GM10248 (cell line): Measurements from ENCODE around the gene CCDC97.
A peak's percentile ranks its signal among the peaks of the same experiment; 100 is the strongest.

Source experiments
- CTCF ChIA-PET: fragments of 300-600 bp; sonication (Branson Sonifier 250); formaldehyde crosslinking; extraction: SDS; loops from one replicate; lab custom pipeline; 2021; ENCODE audit warnings: antibody characterized with exemption; lab: Yijun Ruan, JAX
- POLR2A ChIA-PET: fragments of 350-650 bp; sonication (Branson Sonifier 250); formaldehyde crosslinking; extraction: SDS; loops from one replicate; lab custom pipeline; 2020; ENCODE audit warnings: antibody characterized with exemption; lab: Yijun Ruan, JAX
- DNase-seq: peaks from one replicate; pipeline ENCODE4 v3.0.0; 2012; ENCODE audit errors: extremely low spot score
- CTCF ChIP-seq: IDR thresholded peaks from 2 replicates; pipeline ENCODE4 v1.5.1; 2012; ENCODE audit warnings: mild to moderate bottlenecking, low read depth; ENCODE audit errors: extremely low read depth, missing control alignments, control extremely low read depth

The CCDC97 gene

DNA sequence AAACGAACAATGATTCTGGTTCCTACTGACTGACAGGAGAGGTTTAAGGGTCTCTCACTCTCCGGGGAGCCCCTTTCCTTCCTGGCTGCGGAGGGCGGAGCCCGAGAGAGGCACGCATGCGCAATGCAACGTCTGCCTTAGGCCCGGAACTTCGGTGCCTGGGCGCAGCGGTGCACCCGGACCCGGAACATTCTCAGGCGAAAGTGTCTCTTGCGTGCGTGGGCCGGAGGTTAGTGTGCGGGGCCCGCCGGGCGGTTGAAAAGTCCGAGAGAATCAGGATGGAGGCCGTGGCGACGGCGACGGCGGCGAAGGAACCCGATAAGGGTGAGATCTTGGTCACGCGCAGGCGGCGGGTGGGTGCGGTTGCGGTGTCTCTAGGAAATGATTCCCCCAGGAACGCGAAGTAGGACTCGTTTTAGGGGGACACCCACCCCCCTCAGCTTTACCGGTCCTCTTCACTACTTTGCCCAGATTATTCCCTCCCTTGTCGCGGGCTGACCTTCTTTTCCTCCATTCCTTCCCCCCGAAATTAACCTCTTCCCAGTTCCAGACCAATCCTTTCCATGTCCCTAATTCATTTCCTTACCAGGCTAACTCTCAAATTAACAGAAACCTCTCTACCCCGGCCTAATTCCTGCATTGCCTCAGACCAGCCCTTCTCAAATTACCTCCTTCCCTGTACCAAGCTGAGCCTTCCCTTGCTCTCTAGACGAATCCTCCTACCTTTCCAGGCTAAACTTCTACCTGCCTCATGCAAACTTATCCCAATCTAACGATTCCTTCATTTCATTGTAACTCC, at the start of gene CCDC97:
CCDC97 (plus strand) TSS at position 140 of the 799 bp plus-strand sequence; CDS start at position 279, 139 bp downstream.
- no peak for TF ChIP-seq CTCF
- DNase-seq, result peak; percentile 93
- CTCF ChIA-PET, result interaction anchor here (1.0 to 6.3 kb wide), 4 partner anchors 15 to 107 kb away, joined by 3 to 124 read pairs (median 28); no protein-coding TSS in a partner anchor
- POLR2A ChIA-PET, result interaction anchor here (0.7 to 1.0 kb wide), 2 partner anchors 13 to 42 kb away, joined by 3 to 4 read pairs; no protein-coding TSS in a partner anchor

GRCh38 chr19:41261474-41262190, 48.3 kb upstream of the CCDC97 start:
- ChIA-PET CTCF (interaction anchor here (0.6 to 3.4 kb wide), 9 partner anchors 9 to 291 kb away, joined by 3 to 20 read pairs (median 4); no protein-coding TSS in a partner anchor), POLR2A (no interaction called here)
- no peak for TF ChIP-seq CTCF

GRCh38 chr19:41263042-41263849, 46.7 kb upstream of the CCDC97 start:
- ChIA-PET CTCF (interaction anchor here (0.9 to 3.4 kb wide), 16 partner anchors 13 to 628 kb away, joined by 3 to 20 read pairs (median 4); no protein-coding TSS in a partner anchor), POLR2A (interaction anchor here (0.5 to 1.8 kb wide), 11 partner anchors 25 to 486 kb away, joined by 3 to 11 read pairs (median 4); partner anchors contain the start of gene B9D2)
- TF ChIP-seq CTCF, result no peak
- peak; percentile 33 for DNase-seq

More at GRCh38 chr19:41261474-41262190, 48.3 kb upstream of the CCDC97 start:
- no peak for DNase-seq

GRCh38 chr19:41263850-41264580, 46.0 kb upstream of the CCDC97 start, which contains the start of gene HNRNPUL1:
TSS of gene HNRNPUL1 (plus strand) at chr19:41264372. CDS start at chr19:41264504, 132 bp downstream.
- DNase-seq, result peak; percentile 99
- ChIA-PET POLR2A (interaction anchor here (0.5 to 1.8 kb wide), 11 partner anchors 24 to 486 kb away, joined by 3 to 11 read pairs (median 4); partner anchors contain the start of gene B9D2), CTCF (interaction anchor here (0.9 to 3.4 kb wide), 11 partner anchors 12 to 629 kb away, joined by 3 to 20 read pairs (median 4); no protein-coding TSS in a partner anchor)
- peak; percentile 23 for TF ChIP-seq CTCF

- CTCF ChIA-PET, result interaction anchor here (0.9 to 3.4 kb wide), 11 partner anchors 25 to 630 kb away, joined by 3 to 20 read pairs (median 3); no protein-coding TSS in a partner anchor
- peak; percentile 46 for DNase-seq
- POLR2A ChIA-PET, result interaction anchor here (0.9 to 1.8 kb wide), 5 partner anchors 33 to 286 kb away, joined by 3 to 11 read pairs (median 7); no protein-coding TSS in a partner anchor
- no peak for TF ChIP-seq CTCF
Measured at GRCh38 chr19:41264581-41265394, 45.2 kb upstream of the CCDC97 start.
